Left ventricle myocardium inferior (tissue), 1 donor: Measurements from ENCODE around the gene FADS3. TPM values are rescaled to one million over a fixed set of nuclear protein-coding genes. Genes with fewer than 3 reads are reported as not detected.

ENCODE experiments used
- DNase-seq: peaks from one replicate; pipeline ENCODE4 v3.0.0-alpha.2; 2020
- H3K27ac ChIP-seq: fragments of 200-600 bp; replicated peaks from 2 replicates; pipeline ENCODE4 v1.8.0; 2021
- H3K27me3 ChIP-seq: fragments of 200-600 bp; 2 replicates; pipeline ENCODE4 v1.8.0; 2021; ENCODE audit warnings: low read depth
- H3K36me3 ChIP-seq: fragments of 200-600 bp; 2 replicates; pipeline ENCODE4 v1.8.0; 2021
- H3K4me1 ChIP-seq: fragments of 200-600 bp; 2 replicates; pipeline ENCODE4 v1.8.0; 2021
- H3K4me3 ChIP-seq: fragments of 200-600 bp; 2 replicates; pipeline ENCODE4 v1.8.0; 2021; ENCODE audit warnings: mild to moderate bottlenecking, moderate library complexity
- H3K9me3 ChIP-seq: fragments of 200-600 bp; replicated peaks from 2 replicates; pipeline ENCODE4 v1.8.0; 2021
- intact Hi-C: fragments of 100-400 bp; cut with micrococcal nuclease; formaldehyde crosslinking; loops from one replicate; pipeline ENCODE4 v1.11.0; 2022
- total RNA-seq: library from RNA; stranded (reverse); fragmentation: NEBNext Ultra II Directional; extraction: Animal tissue kit (Norgen Biotek cat#: 25700); gene quantifications from one replicate; pipeline ENCODE4 v1.2.1, GENCODE V29; 2021
- TF ChIP-seq, protein P1 (sequence below): fragments of 200-600 bp; IDR thresholded peaks from 2 replicates; pipeline ENCODE4 v1.8.0; 2021; ENCODE audit warnings: antibody characterized with exemption, mild to moderate bottlenecking, borderline replicate concordance
- donor health status: DM: no; HTN: yes; CAD: no; lungs with severe emphysema.

Gene FADS3
- total RNA-seq, 1 donor from 2014 or later: 65.5 TPM

DNA sequence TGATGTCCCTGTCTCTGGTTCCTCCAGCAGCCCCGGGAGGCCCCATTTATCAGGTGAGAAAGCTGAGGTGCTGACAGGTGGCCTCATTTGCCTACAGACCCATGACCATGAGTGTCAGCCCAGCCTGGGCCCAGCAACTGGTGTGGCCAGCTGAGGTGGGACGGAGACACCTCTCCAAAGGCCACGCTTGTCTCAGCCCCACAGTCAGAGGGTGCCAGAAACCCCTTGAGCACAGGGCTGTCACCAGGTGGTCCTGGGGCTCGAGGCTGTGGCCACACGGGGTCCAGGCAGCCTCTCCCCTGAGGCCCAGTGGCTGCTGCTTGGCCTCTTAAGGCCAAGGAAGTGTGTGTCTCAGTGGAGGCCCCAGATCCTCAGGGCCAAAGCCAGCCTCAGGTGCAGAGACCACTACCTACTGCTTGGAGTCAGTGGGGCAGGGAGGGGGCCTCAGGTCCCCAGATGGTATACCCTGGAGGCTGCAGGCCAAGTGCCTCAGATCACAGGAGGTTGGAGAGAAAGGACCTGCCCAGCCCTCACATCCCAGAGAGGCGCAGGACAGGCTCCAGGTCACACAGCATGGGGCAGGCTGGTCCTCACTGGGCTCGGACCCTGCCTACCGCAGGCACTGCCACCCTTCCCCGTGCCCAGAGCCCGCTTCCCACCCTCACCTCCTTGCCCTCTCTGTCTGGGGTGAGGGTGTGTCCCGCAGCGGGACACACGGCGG is 14.6 kb upstream of the FADS3 start:
- TF ChIP-seq, protein P1, sequence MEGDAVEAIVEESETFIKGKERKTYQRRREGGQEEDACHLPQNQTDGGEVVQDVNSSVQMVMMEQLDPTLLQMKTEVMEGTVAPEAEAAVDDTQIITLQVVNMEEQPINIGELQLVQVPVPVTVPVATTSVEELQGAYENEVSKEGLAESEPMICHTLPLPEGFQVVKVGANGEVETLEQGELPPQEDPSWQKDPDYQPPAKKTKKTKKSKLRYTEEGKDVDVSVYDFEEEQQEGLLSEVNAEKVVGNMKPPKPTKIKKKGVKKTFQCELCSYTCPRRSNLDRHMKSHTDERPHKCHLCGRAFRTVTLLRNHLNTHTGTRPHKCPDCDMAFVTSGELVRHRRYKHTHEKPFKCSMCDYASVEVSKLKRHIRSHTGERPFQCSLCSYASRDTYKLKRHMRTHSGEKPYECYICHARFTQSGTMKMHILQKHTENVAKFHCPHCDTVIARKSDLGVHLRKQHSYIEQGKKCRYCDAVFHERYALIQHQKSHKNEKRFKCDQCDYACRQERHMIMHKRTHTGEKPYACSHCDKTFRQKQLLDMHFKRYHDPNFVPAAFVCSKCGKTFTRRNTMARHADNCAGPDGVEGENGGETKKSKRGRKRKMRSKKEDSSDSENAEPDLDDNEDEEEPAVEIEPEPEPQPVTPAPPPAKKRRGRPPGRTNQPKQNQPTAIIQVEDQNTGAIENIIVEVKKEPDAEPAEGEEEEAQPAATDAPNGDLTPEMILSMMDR: no peak
- peaks cover 27% of the 10 kb centered on the region for H3K4me1 ChIP-seq
- no peak overlapping the region for H3K27ac ChIP-seq
- DNase-seq: no peak
- no peaks in the 10 kb centered on the region for H3K9me3 ChIP-seq
- H3K36me3 ChIP-seq: peaks cover 52% of the 10 kb centered on the region
- intact Hi-C loops: no loop called here
- no peaks in the 10 kb centered on the region for H3K27me3 ChIP-seq
- no peak overlapping the region for H3K4me3 ChIP-seq

DNA sequence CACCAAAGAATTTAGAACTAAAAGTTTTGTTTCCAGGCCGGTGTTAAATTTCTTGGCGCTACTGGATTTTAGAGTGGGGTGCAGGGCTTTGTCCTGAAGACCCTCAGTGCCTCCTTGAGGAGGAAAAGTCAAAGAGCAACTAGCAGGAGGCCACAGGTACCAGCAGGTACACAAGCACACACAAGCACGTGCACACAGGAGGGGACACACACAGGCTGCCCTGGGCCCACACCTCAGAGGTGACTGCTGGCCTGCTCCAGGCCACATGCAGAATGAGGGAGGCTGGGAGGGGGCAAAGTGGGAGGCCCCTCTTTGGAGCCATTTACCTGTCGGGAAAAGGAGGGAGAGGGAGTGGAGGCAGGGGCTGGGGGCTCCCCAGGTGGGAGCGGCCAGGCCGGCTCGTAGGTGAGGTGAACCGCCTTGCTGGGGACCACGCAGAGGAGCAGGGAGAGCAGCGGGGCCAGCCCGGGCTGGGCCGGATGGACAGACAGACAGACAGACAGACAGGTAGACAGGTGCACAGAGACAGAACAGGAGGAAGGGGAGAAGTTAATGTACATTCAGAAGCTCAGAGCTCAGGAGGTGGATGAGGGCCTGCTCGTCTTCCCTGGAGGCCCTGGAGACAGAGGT is 13.8 kb upstream of the FADS3 start:
- TF ChIP-seq, protein P1: no peak
- intact Hi-C loops: no loop called here
- DNase-seq: no peak
- H3K4me3 ChIP-seq: no peak overlapping the region
- H3K27me3 ChIP-seq: no peaks in the 10 kb centered on the region
- peaks cover 52% of the 10 kb centered on the region for H3K36me3 ChIP-seq
- no peaks in the 10 kb centered on the region for H3K9me3 ChIP-seq
- no peak overlapping the region for H3K27ac ChIP-seq
- H3K4me1 ChIP-seq: peaks cover 19% of the 10 kb centered on the region

DNA sequence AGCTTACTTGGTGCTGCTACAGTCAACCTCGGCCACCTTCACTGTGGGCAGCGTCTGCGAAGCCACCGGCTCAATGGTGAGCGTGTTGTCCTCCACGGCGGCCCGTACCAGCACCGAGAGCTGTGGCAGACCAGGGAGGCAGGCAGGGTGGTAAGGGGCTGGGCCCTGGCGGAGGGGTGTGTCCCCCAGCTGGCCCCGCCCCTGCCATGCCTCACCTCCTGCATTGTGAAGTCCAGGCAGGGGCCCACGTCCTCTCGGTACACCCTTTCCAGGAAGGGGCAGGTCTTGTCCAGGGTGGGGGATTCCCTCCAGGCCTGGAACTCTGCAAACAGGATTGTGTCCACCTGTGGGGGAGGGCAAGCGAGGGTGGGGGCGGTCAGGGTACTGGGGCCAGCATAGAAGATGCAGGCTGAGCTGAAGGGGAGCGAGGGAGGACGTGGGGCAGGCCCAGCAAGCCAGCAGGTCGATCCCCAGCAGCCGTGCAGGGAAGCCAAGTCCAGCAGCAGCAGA is 13.2 kb upstream of the FADS3 start:
- DNase-seq: no peak
- no peaks in the 10 kb centered on the region for H3K27me3 ChIP-seq
- H3K4me3 ChIP-seq: peak overlapping the region; percentile 45
- peak overlapping the region; percentile 33 for H3K27ac ChIP-seq
- TF ChIP-seq, protein P1: no peak
- H3K9me3 ChIP-seq: no peaks in the 10 kb centered on the region
- H3K36me3 ChIP-seq: peaks cover 52% of the 10 kb centered on the region
- peaks cover 17% of the 10 kb centered on the region for H3K4me1 ChIP-seq
- intact Hi-C loops: no loop called here

DNA sequence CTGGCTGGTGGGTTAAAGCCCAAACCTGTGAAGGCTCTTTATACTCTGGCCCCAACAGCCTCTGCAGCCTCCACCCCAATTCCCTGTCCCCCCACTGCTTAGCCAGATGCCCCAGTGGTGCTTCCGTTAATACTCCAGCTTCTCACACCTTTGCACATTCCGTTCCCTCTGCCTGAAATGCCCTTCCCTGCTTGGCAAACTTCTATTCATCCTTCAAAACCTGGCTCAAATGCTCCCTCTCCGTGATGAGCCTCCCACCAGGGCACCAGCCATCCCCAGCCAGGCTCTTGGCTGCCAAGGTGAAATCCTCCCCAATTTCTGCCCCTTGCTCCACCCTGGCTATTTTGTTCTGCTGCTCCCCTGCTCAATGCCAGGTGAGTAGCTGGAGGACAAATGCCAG is 12.5 kb upstream of the FADS3 start:
- TF ChIP-seq, protein P1: no peak
- H3K27ac ChIP-seq: no peak overlapping the region
- peaks cover 52% of the 10 kb centered on the region for H3K36me3 ChIP-seq
- intact Hi-C loops: no loop called here
- H3K9me3 ChIP-seq: no peaks in the 10 kb centered on the region
- H3K4me3 ChIP-seq: peak overlapping the region; percentile 45
- DNase-seq: no peak
- no peaks in the 10 kb centered on the region for H3K27me3 ChIP-seq
- peaks cover 17% of the 10 kb centered on the region for H3K4me1 ChIP-seq

DNA sequence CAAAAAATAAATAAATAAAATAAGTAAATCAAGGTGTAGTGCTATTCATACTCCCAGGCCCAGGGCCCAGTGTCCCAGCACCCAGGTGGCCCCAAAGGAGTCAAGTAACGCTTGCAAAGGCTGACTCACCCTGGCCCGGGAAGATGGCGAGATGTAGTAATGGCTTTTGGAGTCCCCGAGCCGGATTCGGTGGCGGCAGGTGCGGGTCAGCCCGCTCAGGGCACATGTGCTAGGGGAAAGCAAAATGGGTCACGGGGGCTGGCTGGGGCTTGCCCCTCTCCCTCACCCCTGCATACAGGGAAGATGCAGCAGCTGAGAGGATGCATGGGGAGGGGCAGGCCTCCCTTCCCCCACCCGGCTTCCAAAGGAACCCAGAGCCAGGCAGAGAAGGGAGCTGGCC is 11.0 kb upstream of the FADS3 start:
- intact Hi-C loops: no loop called here
- Histone ChIP-seq H3K9me3 (no peaks in the 10 kb centered on the region), H3K27me3 (no peaks in the 10 kb centered on the region), H3K36me3 (peaks cover 48% of the 10 kb centered on the region), H3K4me1 (peaks cover 22% of the 10 kb centered on the region), H3K27ac (no peak overlapping the region), H3K4me3 (no peak overlapping the region)
- DNase-seq: no peak
- TF ChIP-seq, protein P1: no peak
